ENCODE results near the gene GPRIN2. TPM values are rescaled to one million over a fixed set of nuclear protein-coding genes. Genes with fewer than 3 reads are reported as not detected.

GPRIN2 gene
- total RNA-seq, 1 experiment from 2014 or later, result 3.7 TPM

GRCh38 chr10:46538717-46539426 lies 17.6 kb downstream of the GPRIN2 start:
- no peaks in the 10 kb centered on the region for H3K27me3 Mint-ChIP-seq (ENCODE audit: insufficient read depth, unreplicated experiment)
- no peak for DNase-seq
- ChIA-PET CTCF (interaction anchor here (1.7 to 2.0 kb wide), 2 partner anchors 20 to 26 kb away, joined by 8 read pairs; no protein-coding TSS in a partner anchor), POLR2A (interaction anchor here (1.5 kb wide), 1 partner anchor 14 kb away, joined by 6 read pairs; no protein-coding TSS in a partner anchor)
- no TSS peak for BruUV-seq (replicated peaks)
- peaks cover 9% of the 10 kb centered on the region for H3K9me3 Mint-ChIP-seq (ENCODE audit: unreplicated experiment)
- Histone ChIP-seq H3K27me3 (replicated peaks; ENCODE audit: control insufficient read depth, insufficient read depth, low read length) (no peaks in the 10 kb centered on the region), H3K4me3 (ENCODE audit: low read depth, low read length) (no peak overlapping the region), H3K9me3 (peaks cover 8% of the 10 kb centered on the region), H3K36me3 (ENCODE audit: control insufficient read depth, insufficient read depth, low read length) (no peaks in the 10 kb centered on the region), H3K4me1 (peaks cover 47% of the 10 kb centered on the region)
- H3K4me3 Mint-ChIP-seq (ENCODE audit: unreplicated experiment), result peak overlapping the region; percentile 9
- H3K4me1 Mint-ChIP-seq (ENCODE audit: low read depth, unreplicated experiment), result peaks cover 51% of the 10 kb centered on the region
- H3K27ac Mint-ChIP-seq (ENCODE audit: unreplicated experiment), result peak overlapping the region; percentile 98
- intact Hi-C loops (cut with micrococcal nuclease; ENCODE audit: unreplicated experiment), result no loop called here
- peaks cover 19% of the 10 kb centered on the region for H3K36me3 Mint-ChIP-seq (ENCODE audit: insufficient read depth, unreplicated experiment)
- TF ChIP-seq CTCF (IDR thresholded peaks at IDR 0.05; ENCODE audit: insufficient read depth in 1 of 2, low read depth in 1 of 2, low read length in 1 of 2, severe bottlenecking in 1 of 2, unreplicated experiment in 1 of 2), result no peak

- H3K4me1 Mint-ChIP-seq (ENCODE audit: low read depth, unreplicated experiment), result peaks cover 48% of the 10 kb centered on the region
- H3K27me3 ChIP-seq (replicated peaks; ENCODE audit: control insufficient read depth, insufficient read depth, low read length), result no peaks in the 10 kb centered on the region
- no peaks in the 10 kb centered on the region for H3K36me3 ChIP-seq (ENCODE audit: control insufficient read depth, insufficient read depth, low read length)
- no peak for TF ChIP-seq CTCF (IDR thresholded peaks at IDR 0.05; ENCODE audit: insufficient read depth in 1 of 2, low read depth in 1 of 2, low read length in 1 of 2, severe bottlenecking in 1 of 2, unreplicated experiment in 1 of 2)
- H3K27me3 Mint-ChIP-seq (ENCODE audit: insufficient read depth, unreplicated experiment), result no peaks in the 10 kb centered on the region
- peaks cover 47% of the 10 kb centered on the region for H3K4me1 ChIP-seq
- no peak for DNase-seq
- peaks cover 8% of the 10 kb centered on the region for H3K9me3 ChIP-seq
- H3K36me3 Mint-ChIP-seq (ENCODE audit: insufficient read depth, unreplicated experiment), result peaks cover 19% of the 10 kb centered on the region
- ChIA-PET CTCF (interaction anchor here (1.8 kb wide), 1 partner anchor 27 kb away, joined by 6 read pairs; no protein-coding TSS in a partner anchor), POLR2A (no interaction called here)
- intact Hi-C loops (cut with micrococcal nuclease; ENCODE audit: unreplicated experiment), result no loop called here
- peaks cover 9% of the 10 kb centered on the region for H3K9me3 Mint-ChIP-seq (ENCODE audit: unreplicated experiment)
- H3K4me3 ChIP-seq (ENCODE audit: low read depth, low read length), result no peak overlapping the region
- BruUV-seq (replicated peaks), result no TSS peak
- no peak overlapping the region for H3K4me3 Mint-ChIP-seq (ENCODE audit: unreplicated experiment)
- peak overlapping the region; percentile 36 for H3K27ac Mint-ChIP-seq (ENCODE audit: unreplicated experiment)
Observed at GRCh38 chr10:46538155-46538554, 18.3 kb downstream of the GPRIN2 start.

GRCh38 chr10:46537309-46537708 lies 19.1 kb downstream of the GPRIN2 start:
- ChIA-PET CTCF (interaction anchor here (1.8 kb wide), 1 partner anchor 28 kb away, joined by 6 read pairs; no protein-coding TSS in a partner anchor), POLR2A (no interaction called here)
- Mint-ChIP-seq H3K4me1 (ENCODE audit: low read depth, unreplicated experiment) (peaks cover 42% of the 10 kb centered on the region), H3K36me3 (ENCODE audit: insufficient read depth, unreplicated experiment) (peaks cover 16% of the 10 kb centered on the region), H3K9me3 (ENCODE audit: unreplicated experiment) (peaks cover 9% of the 10 kb centered on the region), H3K27ac (ENCODE audit: unreplicated experiment) (peak overlapping the region; percentile 36), H3K4me3 (ENCODE audit: unreplicated experiment) (no peak overlapping the region), H3K27me3 (ENCODE audit: insufficient read depth, unreplicated experiment) (no peaks in the 10 kb centered on the region)
- Histone ChIP-seq H3K4me1 (peaks cover 47% of the 10 kb centered on the region), H3K9me3 (peaks cover 5% of the 10 kb centered on the region), H3K27me3 (replicated peaks; ENCODE audit: control insufficient read depth, insufficient read depth, low read length) (no peaks in the 10 kb centered on the region), H3K36me3 (ENCODE audit: control insufficient read depth, insufficient read depth, low read length) (no peaks in the 10 kb centered on the region), H3K4me3 (ENCODE audit: low read depth, low read length) (no peak overlapping the region)
- BruUV-seq (replicated peaks), result no TSS peak
- intact Hi-C loops (cut with micrococcal nuclease; ENCODE audit: unreplicated experiment), result no loop called here
- no peak for TF ChIP-seq CTCF (IDR thresholded peaks at IDR 0.05; ENCODE audit: insufficient read depth in 1 of 2, low read depth in 1 of 2, low read length in 1 of 2, severe bottlenecking in 1 of 2, unreplicated experiment in 1 of 2)
- peak in 1 of 2 experiments; percentile 73 for DNase-seq
